Measurements from ENCODE around the gene WFIKKN1. TPM values are rescaled to one million over a fixed set of nuclear protein-coding genes. Genes with fewer than 3 reads are reported as not detected.

WFIKKN1 gene
- total RNA-seq, 4 donors from 2014 or later: 2.3 to 13.1 (median 4.2) TPM

DNA sequence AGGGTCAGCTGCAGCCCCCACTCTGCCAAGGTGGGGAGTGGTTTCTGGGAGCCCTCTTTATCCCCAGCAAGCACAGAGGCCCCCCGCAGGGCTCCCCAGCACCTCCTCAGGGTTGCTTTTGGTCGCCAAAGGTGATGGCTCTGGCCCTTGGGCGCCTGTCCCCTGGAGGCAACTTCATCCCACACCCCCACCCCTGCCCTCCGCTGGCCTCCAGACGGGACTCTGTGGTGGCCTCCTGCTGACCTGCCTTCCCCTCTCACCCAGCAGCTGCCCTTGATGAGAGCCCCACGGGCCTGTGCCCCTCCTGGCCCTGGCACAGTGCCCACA is 29.3 kb downstream of the WFIKKN1 start:
- Histone ChIP-seq H3K4me3 (peak overlapping the region in 2 of 4 donors; percentile 6 to 22), H3K27me3 (no peaks in the 10 kb centered on the region), H3K9me3 (no peaks in the 10 kb centered on the region), H3K27ac (peak overlapping the region; percentile 56 to 85 (median 70)), H3K4me1 (peaks cover 10 to 16% (median 14%) of the 10 kb centered on the region in 4 donors), H3K36me3 (no peaks in the 10 kb centered on the region)
- DNase-seq: no peak
- WGBS, 2 donors (ENCODE audit: low coverage in 1 of 2): 57% methylated on average over 6 of the region's 6 CpGs; no CpG with 5 or more reads in 1 of the 2 donors
- no peak for TF ChIP-seq EP300 (IDR thresholded peaks at IDR 0.05; ENCODE audit: low read depth)
- no peak for TF ChIP-seq POLR2A (IDR thresholded peaks at IDR 0.05)
- TF ChIP-seq CTCF (IDR thresholded peaks at IDR 0.05): no peak
- TF ChIP-seq POLR2AphosphoS5 (IDR thresholded peaks at IDR 0.05): no peak
- in situ Hi-C loops (cut with MboI; ENCODE audit: low pct_ligation_motif_present in 1 of 4, low pct_unique_long_range_greater_than_20kb in 1 of 4, low sequenced_read_pairs in 3 of 4): no loop called here
- intact Hi-C loops (cut with DNase I; ENCODE audit: low total_unique reads): loop anchor here (5.0 kb wide), 1 partner anchor 83 kb away; no protein-coding TSS in a partner anchor

DNA sequence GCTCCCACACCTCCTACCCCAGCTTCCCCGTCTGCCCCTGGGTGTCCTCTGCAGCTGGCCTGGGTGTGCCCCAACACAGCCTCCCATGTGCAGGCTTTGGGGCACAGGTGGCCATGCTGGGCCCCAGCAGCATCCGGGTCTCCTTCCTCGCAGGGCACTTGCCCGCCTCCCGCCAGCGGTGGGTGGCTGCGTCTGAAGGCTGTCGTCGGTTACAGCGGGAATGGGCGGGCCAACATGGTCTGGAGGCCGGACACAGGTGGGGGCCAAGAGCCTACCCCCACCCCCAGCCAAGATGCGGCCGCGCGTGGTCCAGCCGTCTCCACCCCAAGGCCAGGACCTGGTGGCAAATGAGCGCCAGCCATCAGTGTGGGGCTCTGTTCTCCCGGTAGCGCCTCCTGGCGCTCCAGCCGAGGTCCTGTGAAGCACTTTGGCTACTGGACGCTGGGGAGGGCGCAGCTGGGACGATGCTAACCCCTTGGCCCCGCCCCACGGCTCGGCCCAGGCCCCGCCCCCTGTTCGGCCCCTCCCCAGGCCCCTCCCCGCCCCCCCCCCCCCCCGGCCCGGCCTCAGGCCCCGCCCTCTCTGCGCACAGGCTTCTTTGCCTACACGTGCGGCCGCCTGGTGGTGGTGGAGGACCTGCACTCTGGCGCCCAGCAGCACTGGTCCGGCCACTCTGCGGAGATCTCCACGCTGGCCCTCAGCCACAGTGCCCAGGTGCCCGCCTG is 29.8 kb downstream of the WFIKKN1 start:
- intact Hi-C loops (cut with DNase I; ENCODE audit: low total_unique reads): loop anchor here (5.0 kb wide), 1 partner anchor 83 kb away; no protein-coding TSS in a partner anchor

DNA sequence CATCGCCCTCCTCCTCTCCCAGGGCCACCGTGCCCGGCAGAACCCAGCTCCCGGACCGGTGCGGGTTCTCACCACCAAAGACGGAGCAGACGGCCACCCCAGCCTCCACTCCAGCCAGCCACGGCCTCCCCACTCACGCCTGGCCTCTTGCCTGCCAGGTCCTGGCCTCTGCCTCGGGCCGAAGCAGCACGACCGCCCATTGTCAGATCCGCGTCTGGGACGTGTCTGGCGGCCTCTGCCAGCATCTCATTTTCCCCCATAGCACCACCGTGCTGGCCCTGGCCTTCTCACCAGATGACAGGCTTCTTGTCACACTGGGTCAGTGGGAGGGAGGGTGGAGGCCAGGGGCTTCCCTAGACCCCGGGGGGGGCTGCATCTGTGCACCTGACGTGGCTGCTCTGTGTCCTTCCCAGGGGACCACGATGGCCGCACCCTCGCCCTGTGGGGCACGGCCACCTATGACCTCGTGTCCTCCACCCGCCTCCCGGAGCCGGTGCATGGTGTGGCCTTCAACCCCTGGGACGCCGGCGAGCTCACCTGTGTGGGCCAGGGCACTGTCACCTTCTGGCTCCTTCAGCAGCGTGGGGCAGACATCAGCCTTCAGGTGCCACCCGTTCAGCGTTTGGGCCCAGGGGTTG is 30.5 kb downstream of the WFIKKN1 start:
- Histone ChIP-seq H3K27me3 (no peaks in the 10 kb centered on the region), H3K27ac (peak overlapping the region; percentile 30 to 85 (median 68)), H3K4me3 (no peak overlapping the region), H3K4me1 (peaks cover 10 to 16% (median 14%) of the 10 kb centered on the region in 4 donors), H3K36me3 (no peaks in the 10 kb centered on the region), H3K9me3 (no peaks in the 10 kb centered on the region)
- TF ChIP-seq POLR2AphosphoS5 (IDR thresholded peaks at IDR 0.05): no peak
- TF ChIP-seq CTCF (IDR thresholded peaks at IDR 0.05): no peak
- no peak for TF ChIP-seq EP300 (IDR thresholded peaks at IDR 0.05; ENCODE audit: low read depth)
- WGBS, 2 donors (ENCODE audit: low coverage in 1 of 2): 51% methylated on average over 31 of the region's 35 CpGs; no CpG with 5 or more reads in 1 of the 2 donors
- DNase-seq: no peak
- intact Hi-C loops (cut with DNase I; ENCODE audit: low total_unique reads) (loop anchor here (5.0 kb wide), 1 partner anchor 84 kb away; no protein-coding TSS in a partner anchor), in situ Hi-C loops (cut with MboI; ENCODE audit: low pct_ligation_motif_present in 1 of 4, low pct_unique_long_range_greater_than_20kb in 1 of 4, low sequenced_read_pairs in 3 of 4) (no loop called here)

More for the DNA sequence above, 29.8 kb downstream of the WFIKKN1 start:
- Histone ChIP-seq H3K27me3 (no peaks in the 10 kb centered on the region), H3K4me1 (peaks cover 10 to 16% (median 14%) of the 10 kb centered on the region in 4 donors), H3K36me3 (no peaks in the 10 kb centered on the region), H3K27ac (peak overlapping the region; percentile 56 to 85 (median 76)), H3K9me3 (no peaks in the 10 kb centered on the region), H3K4me3 (peak overlapping the region in 2 of 4 donors; percentile 6 to 22)
- no peak for TF ChIP-seq EP300 (IDR thresholded peaks at IDR 0.05; ENCODE audit: low read depth)
- TF ChIP-seq POLR2A (IDR thresholded peaks at IDR 0.05): peak; percentile 14
- peak; percentile 52 to 69 (median 65) for TF ChIP-seq CTCF (IDR thresholded peaks at IDR 0.05)
- TF ChIP-seq POLR2AphosphoS5 (IDR thresholded peaks at IDR 0.05): peak; percentile 32 to 63 (median 48)
- in situ Hi-C loops (cut with MboI; ENCODE audit: low pct_ligation_motif_present in 1 of 4, low pct_unique_long_range_greater_than_20kb in 1 of 4, low sequenced_read_pairs in 3 of 4): no loop called here
- peak; percentile 91 for DNase-seq
- 38% methylated on average over 10 of the region's 43 CpGs; no CpG with 5 or more reads in 1 of the 2 donors for WGBS, 2 donors (ENCODE audit: low coverage in 1 of 2)

DNA sequence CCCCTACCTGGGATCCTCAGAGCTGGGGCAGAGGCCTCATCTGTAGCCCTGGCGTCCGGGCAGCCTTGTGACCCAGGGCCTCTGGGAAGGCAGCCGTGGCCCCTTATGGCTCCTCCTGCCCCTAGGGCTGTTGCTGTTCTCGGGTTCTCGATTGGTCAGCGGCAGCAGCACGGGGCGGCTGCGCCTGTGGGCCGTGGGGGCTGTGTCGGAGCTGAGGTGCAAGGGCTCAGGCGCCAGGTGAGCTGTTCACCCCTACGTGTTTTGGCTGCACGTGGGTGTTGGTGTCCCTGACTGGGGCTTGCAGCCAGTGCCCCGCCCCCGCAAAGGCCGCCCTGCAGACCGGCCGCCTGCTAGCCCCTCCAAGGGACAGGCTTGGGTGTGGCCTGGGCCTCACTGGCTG is 31.3 kb downstream of the WFIKKN1 start:
- intact Hi-C loops (cut with DNase I; ENCODE audit: low total_unique reads): loop anchor here (5.0 kb wide), 1 partner anchor 85 kb away; no protein-coding TSS in a partner anchor
- in situ Hi-C loops (cut with MboI; ENCODE audit: low pct_ligation_motif_present in 1 of 4, low pct_unique_long_range_greater_than_20kb in 1 of 4, low sequenced_read_pairs in 3 of 4): no loop called here
- TF ChIP-seq POLR2A (IDR thresholded peaks at IDR 0.05) (no peak), CTCF (IDR thresholded peaks at IDR 0.05) (no peak), EP300 (IDR thresholded peaks at IDR 0.05; ENCODE audit: low read depth) (no peak)
- H3K4me1 ChIP-seq: peaks cover 10 to 16% (median 14%) of the 10 kb centered on the region in 4 donors
- 98% methylated on average over 14 of the region's 19 CpGs; no CpG with 5 or more reads in 1 of the 2 donors for WGBS, 2 donors (ENCODE audit: low coverage in 1 of 2)
- no peaks in the 10 kb centered on the region for H3K9me3 ChIP-seq
- no peak overlapping the region for H3K27ac ChIP-seq
- DNase-seq: no peak
- no peak overlapping the region for H3K4me3 ChIP-seq
- H3K27me3 ChIP-seq: no peaks in the 10 kb centered on the region
- H3K36me3 ChIP-seq: no peaks in the 10 kb centered on the region
